ENCODE measurements around the gene TFDP2. TPM values are rescaled to one million over a fixed set of nuclear protein-coding genes. Genes with fewer than 3 reads are reported as not detected.

The TFDP2 gene
- total RNA-seq, 1 donor from 2014 or later = 11.6 TPM

DNA sequence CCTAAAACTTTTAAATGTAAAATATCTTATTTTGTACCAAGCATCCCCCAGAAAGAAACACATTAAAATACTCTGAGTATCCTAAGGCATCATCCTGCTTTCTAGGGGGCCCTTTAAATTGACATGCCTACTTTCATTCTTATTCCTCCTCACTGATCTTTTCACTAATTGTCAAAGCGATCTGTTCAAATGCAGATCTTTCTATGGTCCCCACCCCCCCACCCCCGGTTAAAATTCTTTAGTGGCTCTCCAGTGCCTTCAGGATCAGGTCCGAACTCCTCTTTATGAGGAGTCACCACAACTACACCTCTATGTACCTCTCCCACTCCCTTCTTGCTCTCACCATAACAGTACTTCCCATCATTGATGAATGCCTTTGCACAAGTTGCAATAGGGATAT is 19.2 kb upstream of the TFDP2 start:
- TF ChIP-seq, protein P1, sequence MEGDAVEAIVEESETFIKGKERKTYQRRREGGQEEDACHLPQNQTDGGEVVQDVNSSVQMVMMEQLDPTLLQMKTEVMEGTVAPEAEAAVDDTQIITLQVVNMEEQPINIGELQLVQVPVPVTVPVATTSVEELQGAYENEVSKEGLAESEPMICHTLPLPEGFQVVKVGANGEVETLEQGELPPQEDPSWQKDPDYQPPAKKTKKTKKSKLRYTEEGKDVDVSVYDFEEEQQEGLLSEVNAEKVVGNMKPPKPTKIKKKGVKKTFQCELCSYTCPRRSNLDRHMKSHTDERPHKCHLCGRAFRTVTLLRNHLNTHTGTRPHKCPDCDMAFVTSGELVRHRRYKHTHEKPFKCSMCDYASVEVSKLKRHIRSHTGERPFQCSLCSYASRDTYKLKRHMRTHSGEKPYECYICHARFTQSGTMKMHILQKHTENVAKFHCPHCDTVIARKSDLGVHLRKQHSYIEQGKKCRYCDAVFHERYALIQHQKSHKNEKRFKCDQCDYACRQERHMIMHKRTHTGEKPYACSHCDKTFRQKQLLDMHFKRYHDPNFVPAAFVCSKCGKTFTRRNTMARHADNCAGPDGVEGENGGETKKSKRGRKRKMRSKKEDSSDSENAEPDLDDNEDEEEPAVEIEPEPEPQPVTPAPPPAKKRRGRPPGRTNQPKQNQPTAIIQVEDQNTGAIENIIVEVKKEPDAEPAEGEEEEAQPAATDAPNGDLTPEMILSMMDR (IDR thresholded peaks at IDR 0.05; ENCODE audit: insufficient read depth, low read length, severe bottlenecking) = no peak
- Histone ChIP-seq H3K4me3 (ENCODE audit: low read depth, low read length) (no peak overlapping the region), H3K27me3 (ENCODE audit: control insufficient read depth, insufficient read depth, low read length) (no peaks in the 10 kb centered on the region), H3K36me3 (ENCODE audit: control insufficient read depth, insufficient read depth, low read length) (peaks cover 3% of the 10 kb centered on the region)
- FAIRE-seq (no peak), DNase-seq (ENCODE audit: low read depth) (no peak)

- no peaks in the 10 kb centered on the region for H3K27me3 ChIP-seq (ENCODE audit: control insufficient read depth, insufficient read depth, low read length)
- no peak for DNase-seq (ENCODE audit: low read depth)
- H3K4me3 ChIP-seq (ENCODE audit: low read depth, low read length) = no peak overlapping the region
- no peak for FAIRE-seq
- peaks cover 4% of the 10 kb centered on the region for H3K36me3 ChIP-seq (ENCODE audit: control insufficient read depth, insufficient read depth, low read length)
- TF ChIP-seq, protein P1 (IDR thresholded peaks at IDR 0.05; ENCODE audit: insufficient read depth, low read length, severe bottlenecking) = no peak
Measured at GRCh38 chr3:142165194-142165593, 15.8 kb upstream of the TFDP2 start.

DNA sequence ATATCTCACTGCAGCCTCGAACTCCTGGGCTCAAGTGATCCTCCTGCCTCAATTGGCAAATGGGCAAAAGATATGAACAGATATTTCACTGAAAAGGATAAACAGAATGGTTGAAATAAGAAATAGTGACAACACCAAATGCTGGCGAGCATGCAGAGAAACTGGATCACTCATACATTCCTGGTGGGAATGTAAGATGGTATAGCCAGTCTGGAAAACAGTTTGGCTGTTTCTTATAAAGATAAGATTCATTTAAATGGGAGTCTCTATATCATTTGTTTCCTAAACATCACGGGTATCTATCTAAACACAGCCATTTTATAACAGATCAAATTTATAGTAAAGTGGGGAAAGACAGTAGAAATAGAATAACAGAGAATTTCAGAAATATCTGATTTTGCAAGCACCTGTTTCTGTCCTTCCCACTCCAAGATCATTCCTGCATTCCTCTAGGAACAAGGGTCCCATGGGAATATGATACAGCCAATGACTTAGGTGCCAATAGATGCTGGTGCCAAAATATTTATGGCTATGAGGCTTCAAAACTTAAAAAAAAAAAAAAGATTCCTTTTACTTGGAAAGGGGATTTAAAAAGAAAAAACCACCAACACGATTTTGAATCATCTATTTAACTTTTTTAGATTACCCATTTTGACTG is 9.9 kb upstream of the TFDP2 start:
- TF ChIP-seq, protein P1 (IDR thresholded peaks at IDR 0.05; ENCODE audit: insufficient read depth, low read length, severe bottlenecking) = no peak
- Histone ChIP-seq H3K27me3 (ENCODE audit: control insufficient read depth, insufficient read depth, low read length) (no peaks in the 10 kb centered on the region), H3K36me3 (ENCODE audit: control insufficient read depth, insufficient read depth, low read length) (peaks cover 2% of the 10 kb centered on the region), H3K4me3 (ENCODE audit: low read depth, low read length) (no peak overlapping the region)
- FAIRE-seq = no peak
- DNase-seq (ENCODE audit: low read depth) = no peak

GRCh38 chr3:142154186-142154585 is 4.8 kb upstream of the TFDP2 start:
- no peaks in the 10 kb centered on the region for H3K36me3 ChIP-seq (ENCODE audit: control insufficient read depth, insufficient read depth, low read length)
- TF ChIP-seq, protein P1 (IDR thresholded peaks at IDR 0.05; ENCODE audit: insufficient read depth, low read length, severe bottlenecking) = no peak
- FAIRE-seq (no peak), DNase-seq (ENCODE audit: low read depth) (peak; percentile 77)
- no peaks in the 10 kb centered on the region for H3K27me3 ChIP-seq (ENCODE audit: control insufficient read depth, insufficient read depth, low read length)
- H3K4me3 ChIP-seq (ENCODE audit: low read depth, low read length) = no peak overlapping the region

GRCh38 chr3:142152384-142152783 is 3.0 kb upstream of the TFDP2 start:
- no peak for DNase-seq (ENCODE audit: low read depth)
- H3K27me3 ChIP-seq (ENCODE audit: control insufficient read depth, insufficient read depth, low read length) = no peaks in the 10 kb centered on the region
- H3K4me3 ChIP-seq (ENCODE audit: low read depth, low read length) = no peak overlapping the region
- H3K36me3 ChIP-seq (ENCODE audit: control insufficient read depth, insufficient read depth, low read length) = no peaks in the 10 kb centered on the region
- TF ChIP-seq, protein P1 (IDR thresholded peaks at IDR 0.05; ENCODE audit: insufficient read depth, low read length, severe bottlenecking) = peak; percentile 8
- FAIRE-seq = no peak

GRCh38 chr3:142151828-142152227 is 2.5 kb upstream of the TFDP2 start:
- FAIRE-seq (no peak), DNase-seq (ENCODE audit: low read depth) (no peak)
- TF ChIP-seq, protein P1 (IDR thresholded peaks at IDR 0.05; ENCODE audit: insufficient read depth, low read length, severe bottlenecking) = no peak
- H3K36me3 ChIP-seq (ENCODE audit: control insufficient read depth, insufficient read depth, low read length) = no peaks in the 10 kb centered on the region
- no peak overlapping the region for H3K4me3 ChIP-seq (ENCODE audit: low read depth, low read length)
- H3K27me3 ChIP-seq (ENCODE audit: control insufficient read depth, insufficient read depth, low read length) = no peaks in the 10 kb centered on the region

All from bronchial epithelial cell (primary cell).